ENCODE measurements around the gene MRNIP. TPM values are rescaled to one million over a fixed set of nuclear protein-coding genes. Genes with fewer than 3 reads are reported as not detected.

The MRNIP gene
- total and polyA plus RNA-seq, 4 donors = 5.4 to 12.0 (median 7.3) TPM

DNA sequence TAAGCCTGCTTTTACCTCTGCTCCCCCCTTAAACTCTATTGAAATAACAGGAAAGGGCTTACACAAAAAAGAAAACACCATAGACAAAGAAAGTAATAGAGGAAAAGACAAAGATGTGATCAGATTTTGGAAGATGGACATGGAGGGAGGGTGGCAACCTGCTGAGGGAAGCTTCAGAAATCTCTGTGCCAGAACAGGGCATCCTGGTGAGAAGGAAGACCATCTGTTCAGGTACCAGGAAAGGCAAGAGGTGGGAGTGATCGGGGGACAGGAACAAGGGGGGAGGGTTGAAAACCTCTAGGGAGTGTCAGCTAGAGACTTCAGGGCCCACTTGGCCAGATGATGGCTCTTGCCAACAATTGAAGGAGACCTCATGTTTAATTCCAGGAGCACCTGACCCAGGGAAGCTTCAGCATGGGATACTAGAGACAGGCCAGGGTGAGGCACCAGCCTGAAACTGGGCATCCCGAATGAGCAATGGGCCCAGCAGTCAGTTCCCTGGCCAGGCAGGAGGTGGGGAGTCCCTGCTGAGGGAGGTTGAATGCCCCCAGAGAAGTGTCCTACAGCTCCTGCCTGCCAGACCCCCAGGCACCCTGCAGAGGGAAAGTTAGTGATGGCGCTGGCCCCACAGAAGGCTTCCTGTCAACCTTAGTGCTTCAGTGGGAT, 29.7 kb downstream of the MRNIP start:
- TF ChIP-seq NR2F2 (IDR thresholded peaks at IDR 0.05) (no peak), EGR1 (IDR thresholded peaks at IDR 0.05; ENCODE audit: low read depth in 2 of 2) (no peak), SP1 (IDR thresholded peaks at IDR 0.05) (no peak), ZBTB33 (IDR thresholded peaks at IDR 0.05) (no peak), FOXA1 (IDR thresholded peaks at IDR 0.05) (no peak), ATF3 (IDR thresholded peaks at IDR 0.05) (no peak), HNF4A (conservative IDR thresholded peaks at IDR 0.05) (no peak), JUND (IDR thresholded peaks at IDR 0.05) (no peak), REST (IDR thresholded peaks at IDR 0.05) (no peak), YY1 (IDR thresholded peaks at IDR 0.05) (no peak), HNF4G (IDR thresholded peaks at IDR 0.05) (no peak)
- TF ChIP-seq, protein P1, sequence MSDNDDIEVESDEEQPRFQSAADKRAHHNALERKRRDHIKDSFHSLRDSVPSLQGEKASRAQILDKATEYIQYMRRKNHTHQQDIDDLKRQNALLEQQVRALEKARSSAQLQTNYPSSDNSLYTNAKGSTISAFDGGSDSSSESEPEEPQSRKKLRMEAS (IDR thresholded peaks at IDR 0.05) = no peak
- TF ChIP-seq, protein P2, sequence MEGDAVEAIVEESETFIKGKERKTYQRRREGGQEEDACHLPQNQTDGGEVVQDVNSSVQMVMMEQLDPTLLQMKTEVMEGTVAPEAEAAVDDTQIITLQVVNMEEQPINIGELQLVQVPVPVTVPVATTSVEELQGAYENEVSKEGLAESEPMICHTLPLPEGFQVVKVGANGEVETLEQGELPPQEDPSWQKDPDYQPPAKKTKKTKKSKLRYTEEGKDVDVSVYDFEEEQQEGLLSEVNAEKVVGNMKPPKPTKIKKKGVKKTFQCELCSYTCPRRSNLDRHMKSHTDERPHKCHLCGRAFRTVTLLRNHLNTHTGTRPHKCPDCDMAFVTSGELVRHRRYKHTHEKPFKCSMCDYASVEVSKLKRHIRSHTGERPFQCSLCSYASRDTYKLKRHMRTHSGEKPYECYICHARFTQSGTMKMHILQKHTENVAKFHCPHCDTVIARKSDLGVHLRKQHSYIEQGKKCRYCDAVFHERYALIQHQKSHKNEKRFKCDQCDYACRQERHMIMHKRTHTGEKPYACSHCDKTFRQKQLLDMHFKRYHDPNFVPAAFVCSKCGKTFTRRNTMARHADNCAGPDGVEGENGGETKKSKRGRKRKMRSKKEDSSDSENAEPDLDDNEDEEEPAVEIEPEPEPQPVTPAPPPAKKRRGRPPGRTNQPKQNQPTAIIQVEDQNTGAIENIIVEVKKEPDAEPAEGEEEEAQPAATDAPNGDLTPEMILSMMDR (IDR thresholded peaks at IDR 0.05; ENCODE audit: low read depth, low read length, missing input control) = no peak
- Histone ChIP-seq H3K27me3 (ENCODE audit: control insufficient read depth in 4 of 4, insufficient read depth in 4 of 4, low read length in 3 of 4) (no peaks in the 10 kb centered on the region), H3K4me3 (ENCODE audit: low read depth in 1 of 3, low read length in 3 of 3) (no peak overlapping the region), H3K4me1 (ENCODE audit: control insufficient read depth in 4 of 4, insufficient read depth in 4 of 4, low read length in 3 of 4) (peaks cover 2 to 54% (median 42%) of the 10 kb centered on the region in 4 donors), H3K9ac (ENCODE audit: low read depth in 1 of 2, low read length in 2 of 2) (no peak overlapping the region), H3K9me3 (ENCODE audit: control insufficient read depth in 4 of 4, low read length in 3 of 4) (no peaks in the 10 kb centered on the region), H3K27ac (ENCODE audit: low read depth in 1 of 2, low read length in 2 of 2) (no peak overlapping the region), H3K36me3 (ENCODE audit: control insufficient read depth in 4 of 4, insufficient read depth in 3 of 4, low read depth in 1 of 4, low read length in 3 of 4) (peaks cover 30 to 72% (median 68%) of the 10 kb centered on the region in 4 donors)
- 94% methylated on average over 3 of the region's 3 CpGs for WGBS
- DNase-seq (ENCODE audit: low spot score) = no peak

DNA sequence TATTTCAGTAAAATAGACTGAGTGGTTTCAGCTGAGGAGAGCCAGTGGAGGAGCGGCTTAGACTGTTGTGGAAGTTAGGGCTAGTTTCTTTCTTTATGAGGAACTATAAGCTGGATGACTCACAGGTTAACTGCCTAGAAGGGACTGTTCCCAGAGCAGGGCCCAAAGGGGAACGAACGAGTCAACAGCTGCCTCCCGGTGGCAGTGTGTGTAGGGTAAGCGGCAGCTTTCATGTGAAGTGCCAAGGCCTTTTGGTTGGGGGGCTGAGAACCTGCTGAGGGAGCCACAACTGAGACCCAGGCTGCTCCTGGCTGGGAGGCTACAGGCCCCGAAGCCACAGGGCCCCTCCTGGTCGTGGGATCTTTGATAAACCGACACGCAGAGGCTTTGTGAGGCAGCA, 30.9 kb downstream of the MRNIP start:
- H3K36me3 ChIP-seq (ENCODE audit: control insufficient read depth in 4 of 4, insufficient read depth in 3 of 4, low read depth in 1 of 4, low read length in 3 of 4) = peaks cover 28 to 64% (median 59%) of the 10 kb centered on the region in 4 donors
- peak overlapping the region in 1 of 2 donors; percentile 14 for H3K27ac ChIP-seq (ENCODE audit: low read depth in 1 of 2, low read length in 2 of 2)
- H3K9me3 ChIP-seq (ENCODE audit: control insufficient read depth in 4 of 4, low read length in 3 of 4) = no peaks in the 10 kb centered on the region
- no peak overlapping the region for H3K4me3 ChIP-seq (ENCODE audit: low read depth in 1 of 3, low read length in 3 of 3)
- 68% methylated on average over 9 of the region's 9 CpGs for WGBS
- no peak overlapping the region for H3K9ac ChIP-seq (ENCODE audit: low read depth in 1 of 2, low read length in 2 of 2)
- no peak for DNase-seq (ENCODE audit: low spot score)
- peaks cover 6 to 65% (median 47%) of the 10 kb centered on the region in 4 donors for H3K4me1 ChIP-seq (ENCODE audit: control insufficient read depth in 4 of 4, insufficient read depth in 4 of 4, low read length in 3 of 4)
- TF ChIP-seq HNF4A (conservative IDR thresholded peaks at IDR 0.05) = no peak
- no peak for TF ChIP-seq YY1 (IDR thresholded peaks at IDR 0.05)
- no peak for TF ChIP-seq FOXA1 (IDR thresholded peaks at IDR 0.05)
- no peak for TF ChIP-seq GABPA (IDR thresholded peaks at IDR 0.05 in 1 of 2, conservative IDR thresholded peaks at IDR 0.05 in 1 of 2)
- no peak for TF ChIP-seq JUND (IDR thresholded peaks at IDR 0.05)
- TF ChIP-seq REST (IDR thresholded peaks at IDR 0.05) = no peak
- TF ChIP-seq HNF4G (IDR thresholded peaks at IDR 0.05) = no peak
- TF ChIP-seq FOXA2 (IDR thresholded peaks at IDR 0.05) = no peak
- TF ChIP-seq SP1 (IDR thresholded peaks at IDR 0.05) = no peak
- TF ChIP-seq RXRA (IDR thresholded peaks at IDR 0.05) = no peak
- no peaks in the 10 kb centered on the region for H3K27me3 ChIP-seq (ENCODE audit: control insufficient read depth in 4 of 4, insufficient read depth in 4 of 4, low read length in 3 of 4)
